OCI-LY3 (cell line): Measurements from ENCODE around the gene TREML1.

Experiments
- CTCF ChIP-seq: fragments of 200-600, 300-600 bp; sonication (generic); IDR thresholded peaks from 2 replicates; pipeline ENCODE4 v1.5.1; 2014; ENCODE audit warnings: antibody characterized with exemption, low read length, low read depth
- EZH2phosphoT487 ChIP-seq: fragments of 200-600 bp; shearing (Covaris generic); IDR thresholded peaks from 2 replicates; pipeline ENCODE4 v1.6.1; 2018; ENCODE audit warnings: antibody characterized with exemption, mixed run types, low read depth

- TF ChIP-seq EZH2phosphoT487: no peak
- TF ChIP-seq CTCF: no peak
These were observed 47.0 kb upstream of the TREML1 start, which contains the start of gene TREML2 for GRCh38 chr6:41200901-41201763.
